Activated CD4-positive, alpha-beta T cell treated with anti-CD3 and anti-CD28 coated beads for 48 hours (primary cell): Measurements from ENCODE around the gene DOCK11.

Experiments used
- DNase-seq: peaks from one replicate; pipeline ENCODE4 v3.0.0-alpha.2; 2020

Gene DOCK11

DNA sequence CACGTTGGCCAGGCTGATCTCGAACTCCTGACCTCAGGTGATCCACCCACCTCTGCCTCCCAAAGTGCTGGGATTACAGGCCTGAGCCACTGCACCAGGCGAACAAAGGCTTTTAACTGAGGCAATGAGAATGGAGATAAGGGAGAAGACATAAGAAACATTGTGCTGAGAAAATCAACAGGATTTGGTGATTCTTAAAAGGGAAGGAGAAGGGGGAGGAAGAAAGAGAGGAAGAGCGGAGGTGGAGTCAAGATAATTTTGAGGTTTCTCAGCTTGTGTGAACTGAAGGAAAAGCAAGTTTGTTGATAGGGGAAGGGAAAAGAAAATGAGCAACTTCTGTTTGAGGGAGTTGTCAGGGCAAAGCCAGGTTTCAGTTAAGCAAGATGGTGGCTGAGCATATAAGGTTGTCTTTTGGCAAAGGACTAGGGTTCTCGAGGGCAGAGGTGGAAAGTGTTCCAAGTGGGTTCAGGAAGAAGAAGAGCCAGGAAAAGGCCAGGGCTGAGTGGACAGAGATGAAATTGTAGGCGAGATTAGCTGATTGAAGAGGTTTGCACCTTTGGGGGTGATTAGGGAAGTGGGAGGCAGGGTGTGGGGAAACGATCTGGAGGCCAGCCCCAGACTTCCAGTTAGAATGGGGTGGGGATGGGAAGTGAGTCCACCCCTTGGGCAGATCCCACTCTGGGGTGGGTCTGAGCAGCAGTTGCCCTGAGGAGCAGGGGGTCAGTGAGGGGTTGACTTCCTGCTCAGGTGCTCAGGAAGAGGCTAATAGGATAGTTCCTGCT lies 7.8 kb downstream of the DOCK11 start:
- DNase-seq: no peak

DNA sequence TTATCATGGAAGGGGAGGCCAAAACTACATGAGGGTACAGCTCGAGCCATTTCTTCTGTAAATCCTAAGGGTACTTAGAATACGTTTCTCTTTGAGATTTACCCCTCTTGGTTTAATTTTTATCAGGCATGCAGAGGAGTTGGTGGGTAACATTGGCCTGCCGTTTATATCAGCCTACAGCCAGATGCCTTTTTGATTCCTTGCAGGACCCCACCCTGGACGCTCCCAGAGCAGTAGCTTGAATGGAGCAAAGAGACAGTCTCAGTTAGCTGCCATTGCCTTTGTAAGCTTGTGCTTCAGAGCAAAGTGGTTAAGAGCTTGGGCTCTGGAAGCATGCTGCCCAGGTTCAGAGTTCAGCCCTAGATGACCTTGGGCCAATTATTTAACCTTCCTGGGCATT lies 9.0 kb downstream of the DOCK11 start:
- DNase-seq: no peak

DNA sequence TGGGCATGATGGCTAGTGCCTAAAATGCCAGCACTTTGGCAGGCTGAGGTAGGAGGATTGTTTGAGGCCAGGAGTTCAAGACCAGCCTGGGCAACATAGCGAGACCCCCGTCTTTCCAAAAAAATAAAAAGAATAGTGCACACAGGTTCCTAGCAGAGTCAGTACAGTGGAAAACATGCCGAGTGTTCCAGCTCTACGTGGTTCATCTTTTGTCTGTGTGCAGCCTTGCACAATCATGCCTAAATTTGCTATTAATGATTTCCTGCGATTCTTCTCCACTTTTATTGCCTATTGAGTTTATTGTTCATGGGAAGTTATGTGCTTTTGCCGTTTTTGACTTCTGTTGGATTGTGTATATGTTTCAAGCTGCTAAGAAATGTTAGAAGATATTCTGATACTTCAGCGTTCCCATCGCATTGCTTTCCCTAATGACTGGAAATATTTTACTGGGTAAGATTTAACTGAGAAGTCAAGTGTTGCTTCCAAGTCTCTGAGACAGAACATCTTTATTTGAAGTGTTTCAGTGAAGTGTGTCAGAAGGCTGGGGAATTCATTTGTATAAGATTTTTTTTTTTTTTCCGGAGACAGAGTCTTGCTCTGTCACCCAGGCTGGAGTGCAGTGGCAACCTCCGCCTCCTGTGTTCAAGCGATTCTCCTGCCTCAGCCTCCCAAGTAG lies 11.3 kb downstream of the DOCK11 start:
- DNase-seq: no peak

DNA sequence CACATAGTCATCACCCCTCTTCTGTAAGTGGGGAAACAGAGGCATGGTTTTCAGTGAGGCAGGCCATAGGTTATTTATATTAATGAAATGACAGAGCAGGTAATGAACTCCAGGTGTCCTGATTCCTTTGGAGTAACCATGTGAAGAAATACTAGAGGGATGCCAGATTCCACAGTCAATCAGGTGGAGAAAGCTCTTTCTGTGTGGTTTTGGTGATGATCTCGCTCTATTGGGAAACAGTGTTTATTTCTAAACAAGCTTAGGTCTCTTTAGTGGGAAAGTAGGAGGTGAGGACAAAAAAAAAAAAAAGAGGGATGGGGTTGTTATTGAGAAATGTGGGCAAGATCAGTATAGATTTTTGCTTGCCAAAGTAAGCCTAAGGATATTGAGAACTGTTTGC lies 12.2 kb downstream of the DOCK11 start:
- DNase-seq: no peak

DNA sequence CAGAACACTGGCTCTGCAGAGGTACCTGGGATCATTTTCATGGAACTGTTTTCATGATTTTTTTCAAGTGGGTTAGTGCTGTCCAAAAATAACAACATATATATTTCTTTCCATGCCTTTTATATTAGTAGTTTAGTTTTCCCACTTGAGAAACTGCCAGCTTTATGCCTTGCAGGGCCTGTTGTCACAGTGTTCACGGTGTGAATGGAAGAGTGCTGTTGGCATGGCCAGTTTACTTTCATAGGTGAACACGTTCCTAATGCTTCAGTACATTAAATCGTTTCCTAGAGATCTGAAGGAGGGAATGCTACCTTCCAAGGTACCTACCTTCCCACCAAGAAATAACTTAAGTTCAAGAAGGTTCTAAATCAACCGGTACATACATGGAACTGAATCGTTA lies 12.6 kb downstream of the DOCK11 start:
- DNase-seq: no peak

DNA sequence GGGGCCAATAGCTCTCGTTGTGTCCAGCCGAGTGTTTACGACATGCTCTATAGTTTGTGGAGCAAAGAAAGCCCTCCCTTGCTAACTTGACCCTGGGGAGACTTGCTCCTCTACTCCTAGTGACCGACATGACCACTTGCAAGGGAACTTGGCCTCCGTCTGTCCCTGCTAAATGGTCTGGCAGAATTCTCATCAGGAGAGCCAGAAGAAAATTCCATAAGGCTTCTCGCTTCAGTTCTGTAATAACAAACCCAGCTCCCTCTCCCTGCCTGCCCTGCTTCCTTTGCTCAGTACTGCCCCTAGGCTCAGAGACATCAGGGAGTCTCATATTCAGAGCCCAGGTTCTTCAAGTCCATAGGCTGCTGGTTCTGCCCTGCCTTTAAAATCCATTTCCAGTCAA lies 13.0 kb downstream of the DOCK11 start:
- no peak for DNase-seq

DNA sequence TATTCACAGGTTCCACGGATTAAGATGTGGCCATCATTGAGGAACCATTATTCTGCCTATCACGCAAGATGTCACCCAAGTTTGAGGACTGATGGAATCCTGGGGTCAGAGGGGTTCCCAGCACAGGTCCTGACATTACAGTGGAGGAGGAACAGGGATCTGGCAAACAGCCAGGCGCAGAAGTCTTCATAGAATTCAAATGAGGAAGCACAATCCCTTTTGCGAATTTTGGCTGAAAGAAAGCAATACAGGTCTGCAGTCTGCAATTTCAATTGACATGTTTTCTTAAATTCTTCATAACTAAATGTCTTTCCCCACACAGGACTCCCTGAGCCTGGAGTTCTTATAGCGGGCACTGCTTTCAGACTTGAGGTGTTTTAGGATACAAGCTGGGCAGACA lies 14.5 kb downstream of the DOCK11 start:
- no peak for DNase-seq

DNA sequence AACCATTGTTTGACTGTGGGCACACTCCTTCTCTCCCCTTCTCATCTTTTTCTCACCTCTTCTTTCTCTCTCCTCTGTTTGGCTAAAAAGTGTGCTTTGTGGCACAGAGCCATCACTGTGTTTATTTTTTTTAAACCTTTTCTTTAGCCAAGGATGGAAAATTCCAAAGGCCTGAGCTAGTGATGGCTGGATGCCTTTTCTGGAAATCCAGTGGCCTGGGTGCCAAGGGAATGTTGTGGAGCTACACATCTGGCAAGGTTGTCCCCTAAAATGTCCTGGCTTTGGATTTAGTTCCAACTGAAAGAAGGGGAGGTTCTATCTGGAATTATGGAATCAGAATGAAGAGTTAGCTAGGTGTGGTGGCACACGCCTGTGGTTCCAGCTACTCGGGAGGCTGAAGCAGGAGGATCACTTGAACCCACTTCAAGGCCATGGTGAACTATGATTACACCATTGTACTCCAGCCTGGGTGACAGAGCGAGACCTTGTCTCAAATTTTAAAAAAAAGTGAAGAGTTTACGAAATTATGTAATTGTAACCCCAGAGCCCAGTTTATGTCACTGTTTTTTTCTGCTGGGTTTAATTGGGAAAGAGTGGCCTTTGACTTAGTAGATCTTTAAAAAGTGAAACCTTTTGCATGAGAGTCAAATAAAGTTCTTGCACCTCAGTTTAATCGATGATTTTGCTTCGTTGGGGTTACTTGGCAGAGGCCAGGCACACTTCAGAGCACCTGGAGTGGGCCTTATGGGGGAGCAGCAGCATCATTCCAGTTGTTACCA lies 17.7 kb downstream of the DOCK11 start:
- no peak for DNase-seq

DNA sequence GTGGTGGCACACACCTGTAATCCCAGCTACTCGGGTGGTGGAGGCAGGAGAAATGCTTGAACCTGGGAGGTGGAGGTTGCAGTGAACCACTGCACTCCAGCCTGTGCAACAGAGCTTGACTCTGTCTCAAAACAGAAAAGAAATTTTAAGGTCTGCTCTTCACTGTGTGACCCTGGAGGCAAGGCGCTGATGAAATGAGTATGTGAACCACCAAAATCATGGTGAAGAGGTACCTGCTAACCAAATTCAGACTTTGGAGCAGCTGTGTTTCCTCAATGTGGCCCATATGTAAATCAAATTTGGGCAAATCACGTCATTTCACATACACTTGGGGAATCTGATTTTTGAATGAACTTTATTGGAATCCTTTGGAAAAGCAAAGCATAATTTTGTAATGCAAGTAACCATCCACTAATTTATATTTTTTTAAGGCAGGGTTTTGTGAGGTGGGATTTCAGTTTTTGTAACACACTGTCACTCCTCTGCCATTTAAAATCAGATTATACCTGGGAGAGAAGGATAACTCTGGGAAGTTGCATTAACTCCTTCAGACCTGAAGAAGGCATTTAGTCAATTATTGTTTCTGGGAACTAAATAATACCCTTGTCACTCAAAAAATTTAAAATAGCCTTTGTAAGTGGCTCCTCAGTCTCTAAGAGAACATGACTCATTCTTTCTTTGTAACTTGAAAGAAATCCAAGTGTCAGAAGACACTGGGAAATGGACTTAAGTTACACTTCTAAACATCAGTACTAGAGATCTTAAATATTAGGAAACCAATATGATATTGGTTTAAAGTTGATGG lies 24.0 kb downstream of the DOCK11 start:
- DNase-seq: no peak

DNA sequence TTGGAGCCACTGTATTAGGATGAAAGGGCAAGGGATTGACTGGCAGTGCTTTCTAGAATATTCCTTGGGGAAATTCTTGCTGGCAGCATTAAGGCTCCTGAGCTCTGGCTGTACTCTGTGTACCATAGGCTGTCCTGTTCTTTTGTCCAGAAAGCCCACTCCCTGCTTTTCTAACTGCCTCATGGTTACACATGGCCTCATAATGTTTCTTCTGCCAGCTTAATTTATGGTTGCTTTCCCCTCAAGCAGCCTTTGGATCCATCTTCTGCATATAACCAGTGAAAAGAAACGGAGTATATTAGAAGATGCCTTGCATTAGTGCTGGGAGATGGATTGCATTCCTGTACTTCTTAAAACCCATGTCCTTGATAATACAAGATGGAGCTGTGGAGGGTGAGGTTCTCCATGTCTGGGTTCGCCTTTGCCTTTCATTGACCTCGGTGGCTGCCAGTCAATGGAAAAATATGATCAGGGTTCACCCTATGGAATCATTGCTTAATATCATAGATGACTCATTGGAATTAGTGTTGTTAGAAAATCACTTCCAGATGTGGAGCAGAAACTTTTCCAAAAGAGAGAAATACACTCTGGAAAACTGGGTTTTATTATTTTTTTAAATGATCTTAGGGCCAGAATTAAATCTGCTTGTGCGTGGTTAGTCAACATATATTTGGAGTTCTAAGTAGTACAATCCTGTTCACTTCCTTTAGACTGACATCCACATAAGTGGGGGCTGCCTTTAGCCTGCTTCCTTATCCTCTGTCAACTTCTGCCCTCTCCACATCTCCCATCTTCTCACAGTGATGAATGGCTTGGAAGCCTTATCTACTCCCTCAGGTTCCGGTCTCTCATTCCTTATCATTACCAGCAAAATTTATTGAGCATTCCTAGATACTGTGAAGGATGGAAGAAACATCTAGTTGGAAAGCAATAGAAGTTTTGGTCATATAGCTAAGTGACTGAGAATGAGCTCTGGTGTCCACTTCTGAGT lies 24.9 kb downstream of the DOCK11 start:
- no peak for DNase-seq

DNA sequence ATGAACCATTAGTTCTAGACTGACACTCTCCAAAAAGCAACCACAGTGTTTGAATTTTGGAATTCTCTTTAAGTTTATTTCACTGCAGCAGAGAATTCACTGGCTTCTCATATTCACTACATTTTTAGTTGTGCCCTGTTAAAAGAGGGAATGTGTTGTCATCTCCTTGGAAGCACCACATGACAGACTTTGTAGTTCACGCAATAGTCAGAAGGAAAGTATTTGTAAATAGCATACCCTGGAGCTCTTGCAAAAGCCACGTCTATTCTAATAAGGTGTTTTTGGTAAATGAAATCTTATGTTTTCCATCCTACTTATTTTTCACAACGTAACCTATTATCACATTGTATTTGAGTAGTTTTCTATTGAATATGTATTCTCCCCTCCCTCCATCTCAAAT lies 25.8 kb downstream of the DOCK11 start:
- no peak for DNase-seq

DNA sequence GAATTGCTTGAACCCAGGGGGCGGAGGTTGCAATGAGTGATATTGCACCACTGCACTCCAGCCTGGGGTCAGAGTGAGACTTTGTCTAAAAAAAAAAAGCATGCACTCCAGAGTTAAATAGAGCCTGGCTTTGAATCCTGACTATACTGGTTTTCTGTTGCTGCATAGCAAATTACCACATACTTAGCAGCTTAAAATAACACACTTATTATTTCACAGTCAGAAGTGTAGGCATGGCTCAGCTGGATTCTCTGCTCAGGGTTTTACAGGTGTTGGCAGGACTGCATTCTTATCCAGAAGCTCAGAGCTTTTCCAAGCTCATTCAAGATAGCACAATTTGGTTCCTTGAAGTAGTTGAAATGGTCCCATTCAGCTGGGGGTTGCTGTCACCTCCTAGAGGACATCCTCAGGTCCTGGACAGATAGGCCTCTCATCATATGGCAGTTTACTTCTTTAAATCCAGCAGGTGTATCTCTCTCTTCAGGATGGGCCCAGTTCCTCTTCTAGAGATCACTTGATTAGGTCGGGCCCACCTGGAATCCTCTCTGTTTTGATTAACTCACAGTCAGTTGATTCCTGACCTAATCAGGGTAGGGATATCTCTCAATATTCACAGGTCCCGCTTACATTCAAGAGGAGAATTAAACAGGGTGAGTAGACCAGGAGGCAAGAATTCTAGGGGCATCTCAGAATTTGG lies 26.8 kb downstream of the DOCK11 start:
- DNase-seq: no peak

DNA sequence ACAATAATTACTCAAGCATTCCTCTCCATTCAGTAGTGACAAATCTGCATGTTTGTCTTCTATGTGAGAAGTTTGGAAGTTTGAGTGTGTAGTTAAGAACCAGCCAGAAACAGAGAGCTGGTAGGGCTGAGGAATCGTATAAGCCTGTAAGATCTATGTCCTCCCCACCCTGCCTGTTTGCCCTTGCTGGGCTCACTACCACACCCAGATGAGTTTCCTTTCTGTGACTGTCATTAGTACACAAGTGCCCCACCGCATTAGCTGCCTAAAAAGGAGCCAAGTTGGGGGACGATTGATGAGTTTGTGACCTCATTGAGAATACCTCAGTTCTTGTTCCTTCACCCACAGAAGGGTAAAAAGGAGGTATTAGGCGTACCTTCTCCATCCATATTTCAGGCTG lies 28.3 kb downstream of the DOCK11 start:
- peak; percentile 26 for DNase-seq

DNA sequence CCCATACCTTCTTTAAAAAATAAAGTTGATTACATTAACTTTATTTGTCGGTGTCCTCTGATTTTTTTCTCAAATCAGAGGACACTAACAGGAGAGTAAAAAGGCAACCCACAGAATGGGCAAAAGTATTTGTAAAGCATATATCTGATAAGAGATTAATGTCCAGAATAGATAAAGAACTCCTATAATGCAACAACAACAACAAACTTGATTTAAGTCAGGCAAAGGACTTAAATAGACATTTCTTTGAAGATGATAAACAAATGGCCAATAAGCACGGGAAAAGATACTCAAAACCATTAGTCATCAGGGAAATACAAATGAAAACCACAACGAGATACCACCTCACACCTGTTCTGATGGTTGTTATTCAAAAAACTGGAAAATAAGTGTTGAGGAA lies 28.7 kb downstream of the DOCK11 start:
- no peak for DNase-seq

DNA sequence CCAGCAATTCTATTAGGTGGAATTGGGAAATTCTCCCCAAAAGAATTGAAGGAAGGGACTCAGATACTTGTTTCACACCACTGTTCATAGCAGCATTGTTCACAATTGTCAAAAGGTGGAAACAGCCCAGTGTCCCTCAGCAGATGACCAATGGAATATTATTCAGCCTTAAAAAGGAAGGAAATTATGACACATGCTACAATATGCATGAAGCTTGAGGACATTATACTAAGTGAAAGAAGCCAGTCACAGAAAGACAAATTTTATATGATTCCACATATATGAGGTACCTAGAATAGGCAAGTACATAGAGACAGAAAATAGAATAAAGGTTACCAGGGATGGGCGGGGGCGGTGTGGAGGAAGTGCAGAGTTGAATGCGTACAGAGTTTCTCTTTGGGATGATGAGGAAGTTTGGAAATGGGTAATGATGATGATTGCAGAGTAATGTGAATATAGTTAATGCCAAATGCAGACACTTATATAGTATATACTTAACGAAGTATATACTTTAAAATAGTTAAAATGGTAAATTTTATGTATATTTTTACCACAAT lies 29.6 kb downstream of the DOCK11 start:
- DNase-seq: no peak

DNA sequence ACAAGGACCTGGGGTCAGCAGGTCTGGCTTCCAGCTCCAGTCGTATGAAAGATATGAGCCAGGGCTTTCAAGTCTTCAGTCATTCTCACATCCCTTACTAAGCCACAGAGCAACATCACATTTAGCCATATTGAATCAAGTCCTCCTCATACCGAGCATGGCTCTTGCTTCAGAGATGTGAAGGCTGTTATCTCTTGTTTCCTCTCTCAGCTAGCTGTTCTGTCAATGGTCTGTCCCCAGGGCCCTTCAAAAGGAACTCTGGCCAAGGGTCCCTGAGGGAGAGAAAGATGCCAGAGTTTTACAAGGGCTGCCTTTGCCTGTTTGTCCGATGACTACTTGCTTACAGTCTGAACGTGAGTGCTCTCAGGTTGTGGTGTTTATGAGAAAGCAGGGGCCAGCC lies 30.5 kb downstream of the DOCK11 start:
- no peak for DNase-seq

DNA sequence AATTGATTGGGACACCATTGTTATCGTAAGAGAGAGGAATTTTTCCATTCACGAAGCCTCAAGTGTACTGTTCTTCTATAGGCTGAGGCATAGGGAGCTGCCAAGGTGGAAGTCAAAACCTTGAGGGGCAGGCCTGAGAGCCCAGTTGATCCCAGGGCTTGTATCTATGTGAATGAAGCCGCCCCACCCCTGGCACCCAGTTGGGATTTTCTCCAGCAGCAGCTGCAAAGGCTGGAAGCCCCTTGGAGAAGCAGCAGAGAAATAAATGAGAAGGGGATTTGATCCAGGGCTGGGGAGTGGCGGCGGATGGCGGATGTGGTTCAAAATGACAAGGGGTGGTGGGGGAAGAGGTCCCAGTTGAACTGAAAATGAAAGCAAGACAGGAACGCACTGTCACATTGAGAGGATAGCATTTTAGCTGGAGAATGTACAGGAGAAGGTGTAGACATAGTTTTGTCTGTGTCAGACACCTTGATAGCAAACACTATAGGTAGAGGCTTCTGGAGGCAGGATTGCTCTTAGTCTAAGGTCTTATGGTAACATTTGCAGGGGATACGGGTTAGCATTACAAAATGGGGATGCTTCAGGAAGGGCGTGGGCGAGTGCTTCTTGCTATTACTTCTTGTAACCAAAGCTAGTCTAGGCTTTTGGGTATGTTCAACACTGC lies 32.6 kb downstream of the DOCK11 start:
- peak; percentile 60 for DNase-seq

DNA sequence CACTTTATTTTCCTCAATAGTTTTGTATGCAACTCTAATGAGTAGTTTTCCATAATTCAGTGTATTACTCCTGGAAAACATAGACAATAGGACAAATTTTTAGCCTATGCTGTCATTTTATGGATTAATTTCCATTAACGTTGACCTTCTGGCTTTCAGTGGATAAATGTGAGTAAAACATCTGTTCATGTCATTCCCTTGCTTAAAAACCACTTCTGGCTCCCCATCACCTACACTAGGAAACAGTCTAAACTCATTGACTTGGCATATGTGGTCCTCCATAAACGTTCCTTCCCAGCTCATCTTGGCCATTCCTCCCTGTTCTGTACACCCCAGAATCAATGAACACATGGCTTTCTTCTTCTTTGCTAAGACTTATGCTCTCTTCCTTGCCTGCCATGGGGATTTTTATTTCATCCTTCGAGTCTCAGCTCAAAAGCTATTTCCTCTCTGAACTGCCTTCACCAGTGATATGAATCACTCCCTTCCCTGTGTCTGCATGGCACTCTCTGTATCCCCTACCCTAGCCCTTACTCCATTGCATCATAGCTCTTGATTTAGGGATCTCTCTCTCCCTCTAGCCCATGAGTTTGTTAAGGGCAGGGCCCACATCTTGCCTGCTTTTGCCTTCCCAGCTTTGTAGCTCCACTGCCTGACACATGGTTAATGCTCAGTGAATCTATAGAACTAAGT lies 34.8 kb downstream of the DOCK11 start:
- no peak for DNase-seq

DNA sequence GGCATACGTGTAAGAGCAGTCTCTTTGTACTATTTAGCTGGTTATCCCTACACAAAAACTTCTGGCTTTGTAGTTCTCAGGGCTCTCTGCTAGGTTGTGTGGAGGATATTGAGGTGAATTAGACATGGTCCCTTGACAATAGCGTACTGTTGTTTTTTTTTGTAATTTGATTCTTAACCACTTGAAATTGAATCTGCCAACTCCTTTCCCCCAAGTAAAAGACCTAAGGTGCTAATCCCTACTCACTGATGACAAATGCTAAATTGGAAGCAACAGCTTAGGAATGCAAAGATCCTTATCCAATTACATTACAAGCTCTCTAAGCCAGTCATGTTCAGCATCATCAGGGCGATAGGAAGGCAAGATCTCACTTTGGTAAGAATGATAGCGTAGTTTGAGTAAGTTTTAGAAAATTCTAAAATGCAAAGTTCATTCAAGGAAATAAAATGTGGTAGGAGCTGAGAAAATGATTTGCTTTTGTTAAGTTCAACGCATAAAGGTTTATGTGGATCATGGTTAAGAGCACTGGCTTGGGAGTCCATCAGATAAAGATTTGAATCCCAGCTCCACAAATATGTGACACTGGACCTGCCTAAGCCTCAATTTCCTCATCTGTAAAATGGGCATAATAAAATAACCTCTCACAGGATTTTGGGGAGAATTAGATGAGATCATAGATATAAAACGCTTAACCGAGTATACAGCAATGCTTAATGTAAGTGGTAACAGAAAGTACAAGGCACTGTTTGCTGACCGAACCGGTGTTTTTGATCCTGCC lies 39.3 kb downstream of the DOCK11 start:
- no peak for DNase-seq
